Mucosa of descending colon (tissue), 3 donors: Measurements from ENCODE around the gene MYL4. TPM values are rescaled to one million over a fixed set of nuclear protein-coding genes. Genes with fewer than 3 reads are reported as not detected.

ENCODE experiments used
- ATAC-seq: fragments of 200-7000 bp; cut with Tn5 transposase; one replicate; pipeline ENCODE4 v1.9.1; 2020; ENCODE audit warnings: mild to moderate bottlenecking, moderate library complexity
- DNase-seq, 3 donors: peaks; one replicate each; pipeline ENCODE4 v3.0.0-alpha.2; 2020
- H3K36me3 ChIP-seq: fragments of 200-600 bp; one replicate; pipeline ENCODE4 v1.8.0; 2021; ENCODE audit warnings: low read depth, mild to moderate bottlenecking
- H3K4me1 ChIP-seq: fragments of 200-600 bp; one replicate; pipeline ENCODE4 v1.8.0; 2021; ENCODE audit warnings: low read depth, mild to moderate bottlenecking
- H3K4me3 ChIP-seq: fragments of 200-600 bp; one replicate; pipeline ENCODE4 v1.8.0; 2021; ENCODE audit warnings: mild to moderate bottlenecking
- H3K9me3 ChIP-seq: fragments of 200-600 bp; one replicate; pipeline ENCODE4 v1.8.0; 2021; ENCODE audit warnings: mild to moderate bottlenecking
- CTCF ChIP-seq: fragments of 200-600 bp; IDR thresholded peaks from one replicate; pipeline ENCODE4 v1.8.0; 2022; ENCODE audit warnings: antibody characterized with exemption, mild to moderate bottlenecking
- intact Hi-C, 2 donors: fragments of 100-400 bp; cut with DNase I in 1 of 2; cut with micrococcal nuclease in 1 of 2; formaldehyde crosslinking; loops; one replicate each; pipeline versions ENCODE4 v1.11.0 to v1.11.1; 2022; cut with DNase I, micrococcal nuclease
- total RNA-seq, 3 donors: library from RNA; stranded (reverse); fragmentation: NEBNext Ultra II Directional in 2 of 3; extraction: Animal tissue kit (Norgen Biotek cat#: 25700) in 2 of 3; gene quantifications; one replicate each; pipeline versions ENCODE4 v1.2.1 to v1.2.4, GENCODE V29; 2021 to 2023
- donor health status: DM: no; HTN: no; CAD: no; lungs with moderate emphysema.
- donor health status: DM: no; HTN: no; CAD: no.
- donor health status: DM: no; HTN: yes; CAD: no.

MYL4 gene
- total RNA-seq, 3 donors from 2014 or later = 0.49 to 1.4 TPM; not detected in 1

GRCh38 chr17:47205419-47205963 is 3.7 kb upstream of the MYL4 start:
- Histone ChIP-seq H3K9me3 (no peaks in the 10 kb centered on the region), H3K4me3 (no peak overlapping the region), H3K4me1 (peaks cover 20% of the 10 kb centered on the region), H3K36me3 (no peaks in the 10 kb centered on the region)
- DNase-seq (peak; percentile 56 to 74 (median 64)), ATAC-seq (peak; percentile 80)
- TF ChIP-seq CTCF = no peak
- intact Hi-C loops = no loop called here

GRCh38 chr17:47207143-47208067 is 1.7 kb upstream of the MYL4 start:
- H3K4me1 ChIP-seq = peaks cover 15% of the 10 kb centered on the region
- intact Hi-C loops = no loop called here

GRCh38 chr17:47209499-47209898 is 351 bp downstream of the MYL4 start:
- intact Hi-C loops = no loop called here
- peaks cover 15% of the 10 kb centered on the region for H3K4me1 ChIP-seq
- no peak for TF ChIP-seq CTCF
- ATAC-seq = no peak
- H3K9me3 ChIP-seq = no peaks in the 10 kb centered on the region
- H3K36me3 ChIP-seq = no peaks in the 10 kb centered on the region
- DNase-seq = no peak
- H3K4me3 ChIP-seq = no peak overlapping the region

More at GRCh38 chr17:47207143-47208067, 1.7 kb upstream of the MYL4 start:
- Histone ChIP-seq H3K36me3 (no peaks in the 10 kb centered on the region), H3K9me3 (no peaks in the 10 kb centered on the region), H3K4me3 (no peak overlapping the region)
- no peak for TF ChIP-seq CTCF
- DNase-seq = no peak
- ATAC-seq = no peak

GRCh38 chr17:47210105-47210504 is 957 bp downstream of the MYL4 start:
- H3K36me3 ChIP-seq = no peaks in the 10 kb centered on the region
- DNase-seq = no peak
- no peak overlapping the region for H3K4me3 ChIP-seq
- intact Hi-C loops = no loop called here
- no peaks in the 10 kb centered on the region for H3K9me3 ChIP-seq
- ATAC-seq = no peak
- TF ChIP-seq CTCF = no peak
- peaks cover 10% of the 10 kb centered on the region for H3K4me1 ChIP-seq

- intact Hi-C loops = no loop called here
- peaks cover 4% of the 10 kb centered on the region for H3K4me1 ChIP-seq
- H3K36me3 ChIP-seq = no peaks in the 10 kb centered on the region
- ATAC-seq = no peak
- DNase-seq = no peak
- TF ChIP-seq CTCF = no peak
- H3K4me3 ChIP-seq = no peak overlapping the region
- H3K9me3 ChIP-seq = no peaks in the 10 kb centered on the region
Measured at GRCh38 chr17:47210779-47211178, 1.6 kb downstream of the MYL4 start.
